HepG2 (cell line): Measurements from ENCODE around the gene KRTCAP3. TPM values are rescaled to one million over a fixed set of nuclear protein-coding genes. Genes with fewer than 3 reads are reported as not detected.
A peak's percentile ranks its signal among the peaks of the same experiment; 100 is the strongest.

Source experiments
- FOXP1 ChIP-seq, 2 experiments: fragments of 450-650 bp in 1 of 2; IDR thresholded peaks; 2 replicates each; pipeline ENCODE4 v1.6.1; 2017 to 2018; ENCODE audit warnings: antibody characterized with exemption in 1 of 2
- GTF3A ChIP-seq: sonication (generic); formaldehyde crosslinking; conservative IDR thresholded peaks from 2 replicates; pipeline ENCODE4 v1.4.0; 2020; ENCODE audit warnings: mild to moderate bottlenecking, missing genetic modification reagents
- KLF11 ChIP-seq: IDR thresholded peaks from 2 replicates; pipeline ENCODE4 v1.6.1; 2016; ENCODE audit warnings: missing compliant biosample characterization
- KLF16 ChIP-seq, 2 experiments: sonication (generic) in 1 of 2; formaldehyde crosslinking in 1 of 2; IDR thresholded peaks; 2 replicates each; pipeline versions ENCODE4 v1.6.1 to v1.8.0; 2016 to 2023; ENCODE audit warnings: missing genetic modification reagents in 2 of 2, missing compliant biosample characterization in 1 of 2
- RXRB ChIP-seq: IDR thresholded peaks from 2 replicates; pipeline ENCODE4 v1.6.1; 2016; ENCODE audit warnings: borderline replicate concordance, missing genetic modification reagents, missing compliant biosample characterization
- SIX1 ChIP-seq: sonication (generic); formaldehyde crosslinking; IDR thresholded peaks from 2 replicates; pipeline ENCODE4 v1.4.0; 2020; ENCODE audit warnings: missing genetic modification reagents, borderline replicate concordance
- SNRNP70 ChIP-seq: fragments of 200-400 bp; formaldehyde crosslinking; IDR thresholded peaks from 2 replicates; pipeline ENCODE4 v1.6.1; 2017; ENCODE audit warnings: mild to moderate bottlenecking, low read depth, low read length, moderate library complexity
- SP5 ChIP-seq: IDR thresholded peaks from 2 replicates; pipeline ENCODE4 v1.6.1; 2016; ENCODE audit warnings: low read depth, borderline replicate concordance
- SYNCRIP ChIP-seq: fragments of 200-400 bp; formaldehyde crosslinking; IDR thresholded peaks from 2 replicates; pipeline ENCODE4 v1.6.1; 2018; ENCODE audit warnings: mild to moderate bottlenecking, low read depth, low read length; ENCODE audit not compliant: insufficient read depth
- TCF7 ChIP-seq: sonication (generic); IDR thresholded peaks from 2 replicates; pipeline ENCODE4 v1.6.1; 2016; ENCODE audit warnings: antibody characterized with exemption, low read depth
- THYN1 ChIP-seq: sonication (generic); formaldehyde crosslinking; IDR thresholded peaks from 2 replicates; pipeline ENCODE4 v1.8.1; 2023; ENCODE audit warnings: low read depth, mild to moderate bottlenecking, moderate library complexity, missing genetic modification reagents, borderline replicate concordance
- ZBTB7B ChIP-seq: sonication (generic); formaldehyde crosslinking; IDR thresholded peaks from 2 replicates; pipeline ENCODE4 v1.4.0; 2020; ENCODE audit warnings: missing genetic modification reagents
- ZNF644 ChIP-seq: IDR thresholded peaks from 2 replicates; pipeline ENCODE4 v1.6.1; 2016; ENCODE audit warnings: low read depth
- polyA plus RNA-seq, 8 experiments: library from polyadenylated mRNA; depleted of rRNA in 3 of 8; stranded (reverse) in 7 of 8; unstranded in 1 of 8; fragments of >200 nt; fragmentation: Illumina TruSeq in 4 of 8; extraction: Trizol in 4 of 8; gene quantifications; 2 replicates each; pipeline versions ENCODE4 v1.2.1 to v1.2.3, GENCODE V29; 2011 to 2016; ENCODE audit warnings: low read depth in 4 of 8, missing spikeins in 1 of 8, mixed read lengths in 1 of 8; ENCODE audit not compliant: insufficient read depth in 1 of 8
- total RNA-seq, 5 experiments: library from RNA; depleted of rRNA; stranded (reverse); fragments of >200 nt; fragmentation: Illumina TruSeq; extraction: Trizol; gene quantifications; 2 replicates each; pipeline ENCODE4 v1.2.3, GENCODE V29; 2016; ENCODE audit warnings: low read depth in 1 of 5
- TF ChIP-seq, protein P1 (sequence below), 2 experiments: sonication (generic) in 1 of 2; formaldehyde crosslinking in 1 of 2; IDR thresholded peaks; 2 replicates each; pipeline versions ENCODE4 v1.5.1 to v1.6.1; 2011 to 2020; ENCODE audit warnings: borderline replicate concordance in 1 of 2, low read depth in 1 of 2, low read length in 1 of 2, mild to moderate bottlenecking in 1 of 2, missing genetic modification reagents in 1 of 2, moderate library complexity in 1 of 2
- TF ChIP-seq, protein P2 (sequence below): sonication (generic); formaldehyde crosslinking; conservative IDR thresholded peaks from 2 replicates; pipeline ENCODE4 v1.4.0; 2020; ENCODE audit warnings: missing genetic modification reagents
- TF ChIP-seq, protein P3 (sequence below): sonication (generic); formaldehyde crosslinking; IDR thresholded peaks from 2 replicates; pipeline ENCODE4 v1.4.0; 2020; ENCODE audit warnings: mild to moderate bottlenecking, missing genetic modification reagents
- TF ChIP-seq, protein P4 (sequence below): sonication (generic); formaldehyde crosslinking; conservative IDR thresholded peaks from 2 replicates; pipeline ENCODE4 v1.8.1; 2023; ENCODE audit warnings: missing genetic modification reagents
- TF ChIP-seq, protein P5 (sequence below): sonication (generic); formaldehyde crosslinking; IDR thresholded peaks from 2 replicates; pipeline ENCODE4 v1.5.0; 2020; ENCODE audit warnings: missing genetic modification reagents
- TF ChIP-seq, protein P6 (sequence below): sonication (generic); formaldehyde crosslinking; IDR thresholded peaks from 2 replicates; pipeline ENCODE4 v1.8.0; 2022; ENCODE audit warnings: low read depth, missing genetic modification reagents

The KRTCAP3 gene
- total and polyA plus RNA-seq, 2 of the 13 experiments (the other 11 are each of a cell fraction or from before 2014, with no cell fraction given): 2.1 to 4.5 TPM

DNA sequence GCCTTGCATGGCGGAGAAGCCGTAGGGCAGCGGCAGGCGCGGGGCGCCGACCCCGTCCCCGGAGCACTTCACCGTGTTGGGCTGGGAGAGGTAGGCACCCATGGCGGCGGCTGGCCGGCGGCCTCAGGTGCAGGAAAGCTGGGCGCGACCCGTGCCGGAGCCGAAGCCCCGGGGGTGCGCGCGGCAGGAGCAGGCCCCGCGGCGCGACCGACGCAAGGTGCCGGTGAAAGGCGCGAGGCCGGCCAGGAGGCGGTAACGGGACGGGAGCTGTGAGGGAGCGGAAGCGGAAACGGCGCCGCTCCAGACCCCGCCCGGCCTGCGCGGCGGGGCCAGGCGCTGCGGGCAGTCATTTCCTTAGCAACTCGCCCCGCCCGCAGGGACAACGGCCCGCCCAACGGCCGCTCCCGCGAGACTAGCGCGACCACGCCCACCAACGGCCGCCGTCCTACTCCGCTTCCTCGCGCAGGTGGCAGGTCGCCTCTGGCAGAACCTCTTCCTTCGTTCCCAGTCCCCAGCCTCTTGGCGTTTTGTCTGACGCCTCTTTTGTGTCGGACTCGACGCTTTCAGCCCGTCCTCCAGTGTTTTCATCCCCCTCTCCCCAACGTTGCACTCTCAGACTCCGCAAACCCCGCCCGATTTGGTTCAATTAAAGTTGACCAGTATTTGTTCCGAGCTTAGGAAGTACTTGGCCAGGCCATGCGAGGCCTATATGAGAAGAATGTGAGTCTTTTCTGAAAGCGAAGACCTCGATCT lies 32.7 kb upstream of the KRTCAP3 start, which contains the start of gene PPM1G (continued):
- no peak for TF ChIP-seq FOXP1 (IDR thresholded peaks at IDR 0.05)
- TF ChIP-seq FOXP1 (CRISPR knock-in tag; IDR thresholded peaks at IDR 0.05): peak; percentile 13; the same call in 1 of the 2 replicates
- peak; percentile 29 to 96 for TF ChIP-seq KLF16 (CRISPR knock-in tag; IDR thresholded peaks at IDR 0.05)
- peak; percentile 96 for TF ChIP-seq SP5 (CRISPR knock-in tag)
- peak; percentile 76 for TF ChIP-seq KLF11 (CRISPR knock-in tag)
- TF ChIP-seq SYNCRIP: no peak
- TF ChIP-seq THYN1 (CRISPR knock-in tag): 0 out of 2 replicates have a peak, but pooled peaks have one; percentile 29
- TF ChIP-seq ZBTB7B (CRISPR knock-in tag): peak; percentile 33; the same call in 1 of the 2 replicates
- TF ChIP-seq ZNF644 (CRISPR knock-in tag): no peak
- TF ChIP-seq, protein P1, sequence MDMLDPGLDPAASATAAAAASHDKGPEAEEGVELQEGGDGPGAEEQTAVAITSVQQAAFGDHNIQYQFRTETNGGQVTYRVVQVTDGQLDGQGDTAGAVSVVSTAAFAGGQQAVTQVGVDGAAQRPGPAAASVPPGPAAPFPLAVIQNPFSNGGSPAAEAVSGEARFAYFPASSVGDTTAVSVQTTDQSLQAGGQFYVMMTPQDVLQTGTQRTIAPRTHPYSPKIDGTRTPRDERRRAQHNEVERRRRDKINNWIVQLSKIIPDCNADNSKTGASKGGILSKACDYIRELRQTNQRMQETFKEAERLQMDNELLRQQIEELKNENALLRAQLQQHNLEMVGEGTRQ (IDR thresholded peaks at IDR 0.05; ENCODE audit: low read depth, low read length): no peak
- TF ChIP-seq, protein P1 (CRISPR knock-in tag; IDR thresholded peaks at IDR 0.05; ENCODE audit: borderline replicate concordance): no peak; the same call in 1 of the 2 replicates
- TF ChIP-seq, protein P2, sequence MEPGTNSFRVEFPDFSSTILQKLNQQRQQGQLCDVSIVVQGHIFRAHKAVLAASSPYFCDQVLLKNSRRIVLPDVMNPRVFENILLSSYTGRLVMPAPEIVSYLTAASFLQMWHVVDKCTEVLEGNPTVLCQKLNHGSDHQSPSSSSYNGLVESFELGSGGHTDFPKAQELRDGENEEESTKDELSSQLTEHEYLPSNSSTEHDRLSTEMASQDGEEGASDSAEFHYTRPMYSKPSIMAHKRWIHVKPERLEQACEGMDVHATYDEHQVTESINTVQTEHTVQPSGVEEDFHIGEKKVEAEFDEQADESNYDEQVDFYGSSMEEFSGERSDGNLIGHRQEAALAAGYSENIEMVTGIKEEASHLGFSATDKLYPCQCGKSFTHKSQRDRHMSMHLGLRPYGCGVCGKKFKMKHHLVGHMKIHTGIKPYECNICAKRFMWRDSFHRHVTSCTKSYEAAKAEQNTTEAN (CRISPR knock-in tag): peak; percentile 75; the same call in 1 of the 2 replicates
- TF ChIP-seq RXRB: peak; percentile 68
- TF ChIP-seq, protein P3, sequence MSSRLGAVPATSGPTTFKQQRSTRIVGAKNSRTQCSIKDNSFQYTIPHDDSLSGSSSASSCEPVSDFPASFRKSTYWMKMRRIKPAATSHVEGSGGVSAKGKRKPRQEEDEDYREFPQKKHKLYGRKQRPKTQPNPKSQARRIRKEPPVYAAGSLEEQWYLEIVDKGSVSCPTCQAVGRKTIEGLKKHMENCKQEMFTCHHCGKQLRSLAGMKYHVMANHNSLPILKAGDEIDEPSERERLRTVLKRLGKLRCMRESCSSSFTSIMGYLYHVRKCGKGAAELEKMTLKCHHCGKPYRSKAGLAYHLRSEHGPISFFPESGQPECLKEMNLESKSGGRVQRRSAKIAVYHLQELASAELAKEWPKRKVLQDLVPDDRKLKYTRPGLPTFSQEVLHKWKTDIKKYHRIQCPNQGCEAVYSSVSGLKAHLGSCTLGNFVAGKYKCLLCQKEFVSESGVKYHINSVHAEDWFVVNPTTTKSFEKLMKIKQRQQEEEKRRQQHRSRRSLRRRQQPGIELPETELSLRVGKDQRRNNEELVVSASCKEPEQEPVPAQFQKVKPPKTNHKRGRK: peak; percentile 6; the same call in 1 of the 2 replicates
- TF ChIP-seq SNRNP70: no peak
- TF ChIP-seq, protein P4, sequence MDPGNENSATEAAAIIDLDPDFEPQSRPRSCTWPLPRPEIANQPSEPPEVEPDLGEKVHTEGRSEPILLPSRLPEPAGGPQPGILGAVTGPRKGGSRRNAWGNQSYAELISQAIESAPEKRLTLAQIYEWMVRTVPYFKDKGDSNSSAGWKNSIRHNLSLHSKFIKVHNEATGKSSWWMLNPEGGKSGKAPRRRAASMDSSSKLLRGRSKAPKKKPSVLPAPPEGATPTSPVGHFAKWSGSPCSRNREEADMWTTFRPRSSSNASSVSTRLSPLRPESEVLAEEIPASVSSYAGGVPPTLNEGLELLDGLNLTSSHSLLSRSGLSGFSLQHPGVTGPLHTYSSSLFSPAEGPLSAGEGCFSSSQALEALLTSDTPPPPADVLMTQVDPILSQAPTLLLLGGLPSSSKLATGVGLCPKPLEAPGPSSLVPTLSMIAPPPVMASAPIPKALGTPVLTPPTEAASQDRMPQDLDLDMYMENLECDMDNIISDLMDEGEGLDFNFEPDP: peak; percentile 96
- peak; percentile 47; the same call in 1 of the 2 replicates for TF ChIP-seq SIX1 (CRISPR knock-in tag)
- TF ChIP-seq, protein P5, sequence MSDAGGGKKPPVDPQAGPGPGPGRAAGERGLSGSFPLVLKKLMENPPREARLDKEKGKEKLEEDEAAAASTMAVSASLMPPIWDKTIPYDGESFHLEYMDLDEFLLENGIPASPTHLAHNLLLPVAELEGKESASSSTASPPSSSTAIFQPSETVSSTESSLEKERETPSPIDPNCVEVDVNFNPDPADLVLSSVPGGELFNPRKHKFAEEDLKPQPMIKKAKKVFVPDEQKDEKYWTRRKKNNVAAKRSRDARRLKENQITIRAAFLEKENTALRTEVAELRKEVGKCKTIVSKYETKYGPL (CRISPR knock-in tag): no peak; the same call in 1 of the 2 replicates
- TF ChIP-seq, protein P6, sequence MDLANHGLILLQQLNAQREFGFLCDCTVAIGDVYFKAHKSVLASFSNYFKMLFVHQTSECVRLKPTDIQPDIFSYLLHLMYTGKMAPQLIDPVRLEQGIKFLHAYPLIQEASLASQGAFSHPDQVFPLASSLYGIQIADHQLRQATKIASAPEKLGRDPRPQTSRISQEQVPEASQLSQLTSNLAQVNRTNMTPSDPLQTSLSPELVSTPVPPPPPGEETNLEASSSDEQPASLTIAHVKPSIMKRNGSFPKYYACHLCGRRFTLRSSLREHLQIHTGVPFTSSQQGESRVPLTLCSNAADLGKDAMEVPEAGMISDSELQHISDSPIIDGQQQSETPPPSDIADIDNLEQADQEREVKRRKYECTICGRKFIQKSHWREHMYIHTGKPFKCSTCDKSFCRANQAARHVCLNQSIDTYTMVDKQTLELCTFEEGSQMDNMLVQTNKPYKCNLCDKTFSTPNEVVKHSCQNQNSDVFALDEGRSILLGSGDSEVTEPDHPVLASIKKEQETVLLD (CRISPR knock-in tag): peak; percentile 95
- TF ChIP-seq TCF7: no peak
- no peak for TF ChIP-seq GTF3A (CRISPR knock-in tag)
